SW480 (cell line): ENCODE measurements around the gene ACACA.
"Not testable (repeated sequence)": the region's sequence is repeated elsewhere in the genome, so short reads cannot be mapped to it uniquely, and the experiment has no call there.

Experiments used
- DNase-seq: peaks from one replicate; pipeline ENCODE4 v3.0.0-alpha.2; 2016; ENCODE audit warnings: low spot score

The ACACA gene

GRCh38 chr17:37406635-37407461 lies at the start of gene ACACA, which contains the start of gene TADA2A:
ACACA (minus strand) TSS chr17:37406836; CDS start chr17:37406299, 537 bp downstream.
TADA2A (plus strand) TSS chr17:37406886; CDS start chr17:37411366, 4,480 bp downstream.
- DNase-seq: peak; percentile 79

- DNase-seq: no peak
These were observed 43.5 kb upstream of the ACACA start for GRCh38 chr17:37450112-37450511.

GRCh38 chr17:37447641-37448040 lies 41.0 kb upstream of the ACACA start:
- DNase-seq: peak; percentile 37

- DNase-seq: peak; percentile 94
These were observed 39.4 kb upstream of the ACACA start for GRCh38 chr17:37446027-37446426.

GRCh38 chr17:37441369-37442014 lies 34.9 kb upstream of the ACACA start:
- not testable (repeated sequence) for DNase-seq

GRCh38 chr17:37440424-37440823 lies 33.8 kb upstream of the ACACA start:
- DNase-seq: no peak

- DNase-seq: no peak
These were observed 31.5 kb upstream of the ACACA start for GRCh38 chr17:37438141-37438540.

GRCh38 chr17:37432671-37433070 lies 26.0 kb upstream of the ACACA start:
- no peak for DNase-seq

- no peak for DNase-seq
These were observed 23.5 kb upstream of the ACACA start for GRCh38 chr17:37430051-37430627.

- no peak for DNase-seq
These were observed 22.8 kb upstream of the ACACA start for GRCh38 chr17:37429453-37429852.

- DNase-seq: no peak
These were observed 22.4 kb upstream of the ACACA start for GRCh38 chr17:37429039-37429438.

- no peak for DNase-seq
These were observed 18.6 kb upstream of the ACACA start for GRCh38 chr17:37425268-37425667.

GRCh38 chr17:37422971-37423625 lies 16.5 kb upstream of the ACACA start:
- DNase-seq: no peak

GRCh38 chr17:37417852-37418251 lies 11.2 kb upstream of the ACACA start:
- DNase-seq: no peak

- DNase-seq: no peak
These were observed 7.4 kb upstream of the ACACA start for GRCh38 chr17:37413875-37414519.

GRCh38 chr17:37410357-37410756 lies 3.7 kb upstream of the ACACA start:
- no peak for DNase-seq

GRCh38 chr17:37408145-37408479 lies 1.5 kb upstream of the ACACA start:
- not testable (repeated sequence) for DNase-seq

GRCh38 chr17:37405955-37406634 lies 541 bp downstream of the ACACA start:
- peak; percentile 39 for DNase-seq

- not testable (repeated sequence) for DNase-seq
These were observed 1.1 kb downstream of the ACACA start for GRCh38 chr17:37405522-37405921.

- DNase-seq: no peak
These were observed 6.1 kb downstream of the ACACA start for GRCh38 chr17:37400505-37400904.

GRCh38 chr17:37399265-37399803 lies 7.3 kb downstream of the ACACA start:
- DNase-seq: no peak
